Measurements from ENCODE around the gene SERPINI2.

The SERPINI2 gene

DNA sequence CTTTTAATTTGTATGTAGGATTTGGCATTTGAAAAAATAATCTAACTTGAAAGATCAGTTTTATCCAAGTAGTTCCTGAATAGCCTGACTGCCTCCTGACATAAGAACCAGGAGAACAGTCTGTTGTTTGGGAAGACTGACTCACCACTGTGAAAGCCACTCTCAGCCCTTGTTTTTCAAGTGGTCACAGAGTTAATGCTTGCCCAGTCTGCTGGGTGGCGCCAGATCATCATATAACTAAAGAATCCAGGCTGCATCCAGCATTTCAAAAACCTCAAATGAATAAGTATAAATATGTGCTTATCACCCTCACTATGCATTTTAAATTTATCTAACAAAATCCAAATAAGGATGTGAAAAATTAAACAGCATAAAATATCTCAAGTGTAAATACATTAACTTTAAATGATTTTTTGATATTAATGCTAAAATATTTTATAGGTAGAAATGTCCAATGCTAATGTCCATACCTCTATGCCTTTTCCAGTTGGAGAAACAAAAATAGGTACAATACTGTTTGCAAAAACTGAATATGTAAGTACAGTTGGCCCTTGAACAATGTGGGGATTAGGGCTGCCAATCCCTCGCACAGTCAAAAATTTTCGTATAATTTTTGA, 66.9 kb downstream of the SERPINI2 start:
- H3K4me1 Mint-ChIP-seq (ENCODE audit: low read depth) = no peaks in the 10 kb centered on the region
- H3K36me3 Mint-ChIP-seq (ENCODE audit: low read depth) = no peaks in the 10 kb centered on the region

DNA sequence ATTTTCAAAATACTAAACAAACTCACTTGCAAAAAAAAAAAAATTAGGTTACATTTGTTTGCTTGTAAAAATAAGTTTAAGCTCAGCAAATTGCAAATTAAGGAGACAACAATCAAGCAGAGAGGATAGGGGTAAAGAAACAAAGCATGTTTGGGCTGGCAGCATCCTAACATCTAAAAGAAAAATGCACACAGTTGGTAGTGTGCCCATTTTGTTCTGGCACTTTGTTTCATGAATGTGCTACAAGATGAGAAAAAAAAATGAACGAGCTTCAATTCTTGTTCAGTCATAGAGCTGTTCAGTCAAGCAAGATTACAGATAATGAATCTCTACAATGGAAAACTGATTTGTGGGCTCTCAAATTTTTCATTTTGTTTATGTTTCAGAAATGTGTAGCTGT, 76.0 kb downstream of the SERPINI2 start:
- no peaks in the 10 kb centered on the region for H3K9me3 Mint-ChIP-seq
- no peak overlapping the region for H3K27ac Mint-ChIP-seq
- no peaks in the 10 kb centered on the region for H3K27me3 Mint-ChIP-seq (ENCODE audit: low read depth)
- no peaks in the 10 kb centered on the region for H3K4me1 Mint-ChIP-seq (ENCODE audit: low read depth)
- H3K36me3 Mint-ChIP-seq (ENCODE audit: low read depth) = no peaks in the 10 kb centered on the region
- H3K4me3 Mint-ChIP-seq = no peak overlapping the region

More for the DNA sequence above, 66.9 kb downstream of the SERPINI2 start:
- no peaks in the 10 kb centered on the region for H3K27me3 Mint-ChIP-seq (ENCODE audit: low read depth)
- no peak overlapping the region for H3K4me3 Mint-ChIP-seq
- H3K9me3 Mint-ChIP-seq = no peaks in the 10 kb centered on the region
- H3K27ac Mint-ChIP-seq = no peak overlapping the region

DNA sequence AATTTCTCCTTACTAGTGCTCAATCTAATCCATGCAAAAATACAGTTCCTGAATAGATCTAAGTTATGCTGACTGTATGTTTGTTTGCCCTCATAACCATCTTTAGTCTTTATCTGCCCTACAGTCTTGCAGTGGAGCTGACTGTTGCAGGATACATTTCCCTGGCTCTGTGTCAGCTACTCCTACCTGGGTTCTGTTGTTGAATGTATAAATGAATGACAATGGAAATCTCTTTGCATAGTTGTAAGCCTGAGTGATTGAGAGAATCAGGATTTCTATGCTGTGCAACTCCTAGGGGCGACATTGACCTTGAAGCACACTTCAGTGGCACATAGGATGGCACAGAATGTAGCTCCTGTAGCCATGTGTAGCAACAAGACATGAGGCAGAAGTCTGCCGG, 77.8 kb downstream of the SERPINI2 start:
- Mint-ChIP-seq H3K27me3 (ENCODE audit: low read depth) (no peaks in the 10 kb centered on the region), H3K27ac (no peak overlapping the region), H3K36me3 (ENCODE audit: low read depth) (no peaks in the 10 kb centered on the region), H3K4me1 (ENCODE audit: low read depth) (no peaks in the 10 kb centered on the region), H3K4me3 (no peak overlapping the region), H3K9me3 (no peaks in the 10 kb centered on the region)

DNA sequence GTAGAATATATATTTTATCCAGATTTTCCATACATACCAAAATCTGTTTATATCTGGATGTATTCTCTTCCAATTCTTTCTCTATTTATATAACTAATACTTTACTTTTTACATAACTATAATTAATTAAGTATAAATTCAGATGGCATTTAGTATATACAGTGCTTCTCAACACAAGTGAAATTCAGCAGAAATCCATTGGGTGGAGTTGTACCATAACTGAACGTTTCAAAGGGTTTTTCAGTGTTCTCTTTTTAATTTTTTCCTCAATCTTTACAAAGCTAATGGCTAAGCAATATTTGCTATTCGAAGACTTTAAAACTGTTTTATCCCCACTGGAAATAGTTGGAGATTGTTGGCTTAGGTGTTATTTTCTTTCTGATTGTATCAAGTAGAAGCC, 79.8 kb downstream of the SERPINI2 start:
- Mint-ChIP-seq H3K4me1 (ENCODE audit: low read depth) (no peaks in the 10 kb centered on the region), H3K27ac (no peak overlapping the region), H3K9me3 (no peaks in the 10 kb centered on the region), H3K27me3 (ENCODE audit: low read depth) (no peaks in the 10 kb centered on the region), H3K36me3 (ENCODE audit: low read depth) (no peaks in the 10 kb centered on the region), H3K4me3 (no peak overlapping the region)
